Fibroblast of skin of left biceps (primary cell): Measurements from ENCODE around the gene CLUH.
"Not testable (repeated sequence)": the region's sequence is repeated elsewhere in the genome, so short reads cannot be mapped to it uniquely, and the experiment has no call there.

Experiments
- DNase-seq, 2 experiments: peaks; one replicate each; pipeline ENCODE4 v3.0.0-alpha.2; 2013; ENCODE audit warnings: low read depth in 2 of 2

The CLUH gene

DNA sequence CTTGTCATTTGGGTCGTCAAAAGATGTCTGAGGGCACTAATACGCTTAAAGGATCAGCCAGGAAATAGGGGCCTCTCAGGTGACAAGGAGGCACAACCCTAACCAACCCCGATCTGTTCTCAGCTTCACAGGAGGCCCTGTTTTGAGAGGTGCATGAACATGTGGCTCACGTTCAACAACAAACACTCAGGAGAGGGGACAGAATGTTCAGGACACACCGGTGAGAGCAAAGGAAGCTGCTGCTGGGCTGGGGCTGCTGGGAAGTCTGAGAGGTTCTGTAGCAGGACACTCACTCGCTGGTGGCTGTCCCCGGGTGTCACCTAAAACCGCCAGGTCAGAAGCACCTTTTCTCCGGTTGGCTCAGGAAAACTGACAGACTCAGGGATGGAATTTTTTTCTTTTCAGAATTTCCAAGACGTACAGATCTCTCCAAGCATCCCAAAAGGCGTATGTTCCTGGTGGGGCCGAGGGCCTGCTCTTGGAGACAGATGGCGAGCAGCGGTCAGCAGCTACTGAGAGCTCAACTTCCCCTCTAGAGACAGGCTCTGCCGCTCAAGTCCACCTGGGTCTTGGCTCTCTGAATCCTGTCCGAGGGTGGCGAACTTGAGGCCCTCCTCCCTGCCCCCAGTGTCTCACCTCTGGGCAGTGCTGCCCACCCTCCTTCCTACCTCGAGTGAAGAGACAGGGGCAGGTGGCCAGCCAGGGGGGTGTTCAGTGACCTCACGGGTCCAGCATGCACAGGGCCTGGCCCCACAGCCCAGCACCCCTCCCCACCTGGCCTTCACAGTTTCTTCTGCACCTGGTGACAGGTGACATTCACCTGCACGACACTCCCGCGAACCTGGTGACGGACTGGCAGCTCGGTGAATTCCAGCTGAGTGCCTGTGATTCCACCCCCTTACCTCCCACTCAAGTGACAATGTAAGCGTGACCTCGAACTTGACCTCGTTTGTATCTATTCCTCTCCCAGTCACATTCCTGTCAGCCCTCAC is 22.9 kb downstream of the CLUH start:
- no peak for DNase-seq

DNA sequence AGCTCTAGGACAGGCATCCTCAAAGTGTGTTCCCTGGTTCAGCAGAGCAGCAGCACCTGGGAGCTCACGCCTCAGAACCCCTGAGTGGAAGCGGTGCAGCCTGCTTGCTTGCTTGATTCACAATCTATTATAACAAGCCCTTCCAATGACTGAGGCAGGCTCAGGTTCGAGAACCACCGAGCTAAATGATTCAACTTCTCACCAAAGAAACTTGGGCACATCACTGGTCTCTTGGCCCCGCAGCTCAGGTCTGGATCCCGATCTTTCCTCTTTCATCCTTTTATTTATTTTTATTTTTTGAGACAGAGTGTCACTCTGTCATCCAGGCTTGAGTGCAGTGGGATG is 24.5 kb downstream of the CLUH start:
- DNase-seq: no peak

DNA sequence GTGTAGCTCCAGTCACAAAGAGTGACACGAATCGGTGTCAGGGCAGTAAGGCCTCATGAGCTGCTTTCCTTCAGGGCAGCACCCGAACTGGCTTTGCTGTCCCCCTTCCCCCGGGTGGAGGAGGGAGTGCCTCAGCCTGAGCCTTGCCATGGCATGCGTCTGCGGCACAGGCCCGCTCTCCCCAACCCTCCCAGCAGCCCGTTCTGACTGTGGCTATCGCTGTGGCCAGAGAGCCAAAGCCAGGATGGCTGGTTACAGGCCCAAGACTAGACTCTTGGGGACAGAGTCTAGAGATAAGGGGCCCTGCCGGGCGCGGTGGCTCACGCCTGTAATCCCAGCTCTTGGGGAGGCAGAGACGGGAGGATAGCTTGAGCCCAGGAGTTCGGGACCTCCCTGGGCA is 25.9 kb downstream of the CLUH start:
- no peak for DNase-seq

DNA sequence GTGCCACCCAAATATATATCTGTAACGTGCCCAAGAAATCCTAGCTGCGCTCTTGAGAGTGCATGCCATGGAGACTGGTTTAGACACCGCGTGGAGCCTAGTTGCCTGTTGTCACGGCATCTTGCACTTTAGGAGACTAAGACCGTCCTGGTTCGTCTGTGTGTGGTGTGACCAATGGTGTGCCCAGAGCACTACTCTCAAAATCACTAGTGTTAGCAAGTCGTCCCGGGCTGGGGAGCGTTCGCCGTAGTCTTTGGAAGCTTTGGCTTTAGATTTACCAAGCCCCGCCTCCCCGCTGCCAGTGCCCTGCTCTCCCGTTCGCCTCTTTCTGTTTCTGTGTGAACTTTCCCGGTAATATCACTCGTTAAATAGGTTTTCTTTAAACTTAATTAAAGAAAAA is 27.0 kb downstream of the CLUH start:
- DNase-seq: no peak

DNA sequence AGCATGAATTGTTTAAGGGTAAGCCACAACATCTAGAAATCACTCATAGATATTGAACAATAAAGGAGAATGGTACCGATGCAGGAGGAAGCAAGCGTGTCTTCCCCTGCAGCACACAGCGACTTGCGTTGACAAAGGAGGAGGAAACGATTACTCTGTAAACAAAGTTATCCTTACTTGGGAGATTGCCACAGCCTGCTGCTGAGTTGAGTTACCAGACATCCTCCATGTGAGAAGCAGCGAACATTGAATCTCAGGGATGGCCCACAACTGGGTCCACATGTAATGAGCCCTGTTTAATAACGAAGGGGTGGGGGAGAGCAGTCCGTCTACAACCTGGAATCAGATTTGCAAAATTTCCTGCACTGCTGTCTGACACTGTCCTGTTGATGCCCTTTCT is 27.7 kb downstream of the CLUH start:
- DNase-seq: no peak

DNA sequence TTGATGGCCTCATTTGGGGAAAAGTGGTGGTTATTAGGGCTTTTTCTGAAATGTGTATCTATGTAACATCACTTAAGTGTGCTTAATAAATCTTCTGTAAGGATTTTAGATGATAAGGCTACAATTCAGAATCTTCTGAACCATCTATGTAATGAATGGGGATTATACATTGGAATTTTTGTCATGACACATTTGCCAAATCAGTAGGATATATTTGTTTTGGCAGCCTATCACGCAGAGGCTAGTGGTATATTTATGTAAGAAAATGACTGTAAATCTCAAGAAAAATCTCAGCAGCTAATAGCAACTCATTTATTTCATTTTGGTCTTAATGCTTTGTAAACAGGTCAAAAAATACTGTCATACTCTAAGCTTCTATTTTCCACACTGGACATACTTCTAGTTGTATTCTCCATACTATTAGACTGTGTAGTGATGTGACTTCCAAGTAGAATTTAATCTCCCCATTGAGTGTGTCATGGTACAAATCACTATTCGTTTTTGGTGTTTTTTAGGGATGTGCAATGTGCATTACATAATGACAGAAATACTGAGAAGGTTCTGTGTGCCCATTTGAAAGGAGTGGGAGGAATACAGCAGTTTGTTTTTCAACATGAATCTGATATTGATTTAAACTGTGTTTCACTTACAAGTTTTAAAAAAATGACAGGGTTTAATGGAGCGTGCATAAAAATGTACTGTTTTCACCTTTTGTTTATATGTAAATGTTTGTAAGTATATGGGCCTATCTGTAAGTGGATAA is 29.2 kb downstream of the CLUH start:
- DNase-seq: no peak

DNA sequence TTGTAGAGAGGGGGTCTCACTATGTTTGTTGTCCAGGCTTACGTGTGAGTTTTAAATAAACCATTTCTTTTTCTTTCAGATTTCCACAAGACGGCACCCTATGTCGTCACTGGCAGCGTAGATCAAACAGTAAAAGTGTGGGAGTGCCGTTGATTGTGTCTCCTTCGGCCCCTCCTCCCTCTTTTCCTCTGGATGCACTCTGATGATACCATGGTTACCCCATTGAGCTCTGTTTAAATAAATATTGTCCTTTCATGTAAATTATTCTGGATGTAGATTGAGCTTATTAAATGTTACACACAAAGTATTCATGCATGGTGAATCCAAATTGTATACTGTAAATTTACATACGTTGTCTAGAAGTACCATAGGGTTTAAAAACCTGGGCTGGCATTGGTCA is 29.9 kb downstream of the CLUH start:
- no peak for DNase-seq

DNA sequence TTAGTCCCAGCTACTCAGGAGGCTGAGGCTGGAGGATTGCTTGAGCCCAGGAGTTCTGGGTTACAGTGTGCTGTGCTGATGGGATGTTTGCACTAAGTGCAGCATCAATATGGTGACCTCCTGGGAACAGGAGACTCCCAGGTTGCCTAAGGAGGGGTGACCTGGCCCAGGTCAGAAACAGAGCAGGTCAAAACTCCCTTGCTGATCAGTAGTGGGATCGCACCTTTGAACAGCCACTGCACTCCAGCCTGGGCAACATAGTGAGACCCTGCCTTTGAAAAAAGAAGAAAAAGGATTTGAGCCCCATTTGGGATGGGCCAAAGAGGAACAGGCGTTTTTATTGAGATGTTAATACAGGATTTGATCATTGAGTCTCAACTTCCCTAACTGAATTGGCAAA is 30.6 kb downstream of the CLUH start:
- no peak for DNase-seq

DNA sequence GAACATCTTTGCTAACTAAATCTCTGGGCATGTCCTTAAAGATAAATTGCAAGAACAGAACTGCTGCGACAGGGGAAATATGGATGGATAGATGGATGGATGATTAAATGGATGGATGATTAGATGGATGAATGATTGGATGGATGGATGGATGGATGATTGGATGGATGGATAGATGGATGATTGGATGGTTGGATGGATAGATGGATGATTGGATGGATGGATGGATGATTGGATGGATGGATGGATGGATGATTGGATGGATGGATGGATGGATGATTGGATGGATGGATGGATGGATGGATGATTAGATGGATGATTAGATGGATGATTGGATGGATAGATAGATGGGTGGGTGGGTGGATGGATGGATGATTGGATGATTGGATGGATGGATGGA is 32.3 kb downstream of the CLUH start:
- DNase-seq: not testable (repeated sequence)

DNA sequence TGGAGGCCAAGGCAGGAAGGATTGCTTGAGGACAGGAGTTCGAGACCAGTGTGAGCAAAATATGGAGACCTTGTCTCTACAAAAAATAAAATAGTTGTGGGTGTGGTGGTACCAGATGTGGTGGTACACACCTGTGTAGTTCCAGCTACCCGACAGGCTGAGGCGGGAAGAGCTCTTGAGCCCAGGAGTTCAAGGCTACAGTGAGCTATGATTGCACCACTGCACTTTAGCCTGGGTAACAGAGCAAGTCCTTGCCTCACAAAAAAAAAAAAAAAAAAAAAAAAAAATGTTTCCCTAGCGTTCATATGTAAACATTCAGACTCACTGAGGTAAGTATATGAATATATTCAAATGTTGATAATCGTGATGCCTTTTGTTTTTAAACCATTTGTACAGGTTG is 39.5 kb downstream of the CLUH start:
- no peak for DNase-seq

DNA sequence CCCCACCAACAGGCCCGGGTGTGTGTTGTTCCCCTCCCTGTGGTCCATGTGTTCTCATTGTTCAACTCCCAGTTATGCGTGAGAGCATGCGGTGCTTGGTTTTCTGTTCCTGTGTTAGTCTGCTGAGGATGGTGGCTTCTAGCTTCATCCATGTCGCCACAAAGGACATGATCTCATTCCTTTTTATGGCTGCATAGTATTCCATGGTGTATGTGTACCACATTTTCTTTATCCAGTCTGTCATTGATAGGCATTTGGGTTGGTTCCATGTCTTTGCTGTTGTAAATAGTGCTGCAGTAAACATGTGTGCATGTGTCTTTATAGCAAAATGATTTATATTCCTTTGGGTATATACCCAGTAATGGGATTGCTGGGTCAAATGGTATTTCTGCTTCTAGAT is 51.2 kb downstream of the CLUH start:
- DNase-seq: not testable (repeated sequence)

DNA sequence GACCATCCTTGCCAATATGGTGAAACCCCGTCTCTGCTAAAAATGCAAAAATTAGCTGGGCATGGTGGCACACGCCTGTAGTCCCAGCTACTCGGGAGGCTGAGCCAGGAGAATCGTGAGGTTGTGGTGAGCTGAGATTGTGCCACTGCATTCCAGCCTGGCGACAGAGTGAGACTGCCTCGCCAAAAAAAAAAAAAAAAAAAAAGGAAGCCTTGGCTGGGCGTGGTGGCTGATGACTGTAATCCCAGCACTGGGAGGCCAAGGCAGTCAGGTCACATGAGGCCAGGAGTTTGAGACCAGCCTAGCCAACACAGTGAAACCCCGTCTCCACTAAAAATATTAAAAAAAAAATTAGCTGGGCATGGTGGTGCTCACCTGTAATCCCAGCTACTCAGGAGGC is 52.2 kb downstream of the CLUH start:
- DNase-seq: peak in 1 of 2 experiments; percentile 8

DNA sequence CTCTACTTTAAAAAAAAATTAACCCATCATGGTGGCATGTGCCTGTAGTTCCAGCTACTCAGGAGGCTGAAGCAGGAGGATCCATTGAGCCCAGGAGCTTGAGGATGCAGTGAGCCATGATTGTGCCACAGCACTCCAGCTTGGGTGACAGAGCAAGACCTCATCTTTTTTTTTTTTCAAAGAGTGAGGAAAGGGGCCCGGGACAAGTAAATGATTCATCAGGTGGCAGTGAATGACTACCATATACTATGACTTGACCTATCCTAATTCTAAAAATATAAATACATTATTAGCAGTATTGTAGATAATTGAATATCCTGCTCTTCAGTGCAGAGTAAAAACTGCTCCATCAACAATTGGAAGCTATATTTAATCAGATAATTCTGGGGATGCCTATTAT is 55.3 kb downstream of the CLUH start:
- no peak for DNase-seq

DNA sequence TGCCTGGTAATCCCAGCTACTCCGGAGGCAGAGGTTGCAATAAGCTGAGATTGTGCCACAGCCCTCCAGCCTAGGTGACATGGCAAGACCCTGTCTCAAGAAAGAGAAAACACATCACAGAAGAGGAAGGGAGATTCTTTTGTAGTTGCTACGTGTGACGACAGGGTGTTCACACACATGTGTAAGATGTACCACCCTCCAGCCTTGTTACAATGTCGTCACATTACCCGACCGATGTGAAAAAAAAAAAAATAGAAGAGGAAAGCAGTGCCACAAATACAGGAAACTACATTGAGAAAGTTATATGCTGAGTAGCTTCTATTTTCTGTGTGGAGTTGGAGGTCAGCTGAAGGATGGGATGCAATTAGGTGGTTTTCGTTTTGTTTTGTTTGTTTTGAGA is 56.0 kb downstream of the CLUH start:
- no peak for DNase-seq

DNA sequence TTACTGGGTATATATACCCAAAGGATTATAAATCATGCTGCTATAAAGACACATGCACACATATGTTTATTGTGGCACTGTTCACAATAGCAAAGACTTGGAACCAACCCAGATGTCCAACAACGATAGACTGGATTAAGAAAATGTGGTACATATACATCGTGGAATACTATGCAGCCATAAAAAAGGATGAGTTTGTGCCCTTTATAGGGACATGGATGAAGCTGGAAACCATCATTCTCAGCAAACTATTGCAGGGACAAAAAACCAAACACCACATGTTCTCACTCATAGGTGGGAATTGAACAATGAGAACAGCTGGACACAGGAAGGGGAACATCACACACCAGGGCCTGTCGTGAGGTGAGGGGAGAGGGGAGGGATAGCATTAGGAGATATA is 58.7 kb downstream of the CLUH start:
- not testable (repeated sequence) for DNase-seq

DNA sequence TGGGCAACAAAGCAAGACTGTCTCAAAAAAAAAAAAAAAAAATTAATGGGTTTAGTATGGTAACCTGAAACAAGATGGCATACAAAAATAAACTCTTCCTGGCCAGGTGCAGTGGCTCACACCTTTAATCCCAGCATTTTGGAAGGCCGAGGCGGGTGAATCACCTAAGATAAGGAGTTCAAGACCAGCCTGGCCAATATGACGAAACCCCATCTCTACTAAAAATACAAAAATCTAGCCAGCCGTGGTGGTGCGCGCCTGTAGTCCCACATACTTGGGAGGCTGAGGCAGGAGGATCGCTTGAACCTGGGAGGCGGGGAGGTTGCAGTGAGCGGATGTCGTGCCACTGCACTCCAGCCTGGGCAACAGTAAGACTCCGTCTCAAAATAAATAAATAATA is 62.4 kb downstream of the CLUH start:
- DNase-seq: no peak

DNA sequence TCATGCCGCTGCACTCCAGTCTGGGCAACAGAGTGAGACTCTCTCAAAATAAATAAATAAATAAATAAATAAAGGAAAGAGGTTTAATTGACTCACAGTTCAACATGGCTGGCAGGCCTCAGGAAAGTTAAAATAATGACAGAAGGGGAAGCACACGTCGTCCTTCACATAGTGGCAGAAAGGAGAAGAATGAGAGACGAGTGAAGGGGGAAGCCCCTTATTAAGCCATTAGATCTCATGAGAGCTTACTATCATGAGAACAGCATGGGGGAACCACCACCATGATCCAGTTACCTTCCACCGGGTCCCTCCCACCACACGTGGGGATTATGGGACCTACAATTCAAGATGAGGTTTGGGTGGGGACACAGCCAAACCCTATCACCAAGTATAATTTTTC is 63.6 kb downstream of the CLUH start:
- no peak for DNase-seq

DNA sequence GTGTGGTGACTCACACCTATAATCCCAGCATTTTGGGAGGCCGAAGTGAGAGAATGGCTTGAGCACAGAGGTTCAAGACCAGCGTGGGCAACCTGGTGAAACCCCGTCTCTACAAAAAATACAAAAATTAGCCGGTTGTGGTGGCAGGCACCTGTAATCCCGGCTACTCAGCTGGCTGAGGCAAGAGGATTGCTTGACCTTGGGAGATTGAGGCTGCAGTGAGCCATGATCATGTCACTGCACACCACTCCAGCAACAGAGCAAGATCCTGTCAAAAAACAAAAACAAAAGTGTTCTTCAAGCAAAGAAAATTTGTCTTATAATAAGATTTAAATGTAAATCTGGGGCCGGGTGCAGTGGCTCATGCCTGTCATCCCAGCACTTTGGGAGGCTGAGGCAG is 66.6 kb downstream of the CLUH start:
- DNase-seq: no peak
